Activated CD4-positive, alpha-beta T cell treated with anti-CD3 and anti-CD28 coated beads, Interleukin-2, amount 50 U/mL, for 4 hours (primary cell): Measurements from ENCODE around the gene CACNA2D4.

Experiments
- DNase-seq, 2 experiments: peaks; one replicate each; pipeline ENCODE4 v3.0.0-alpha.2; 2020

The CACNA2D4 gene

GRCh38 chr12:1842905-1843640 is 75.4 kb downstream of the CACNA2D4 start:
- DNase-seq, result no peak

- DNase-seq, result no peak
Observed at GRCh38 chr12:1842183-1842904, 76.1 kb downstream of the CACNA2D4 start.

GRCh38 chr12:1841586-1842182 is 76.8 kb downstream of the CACNA2D4 start:
- DNase-seq, result no peak

GRCh38 chr12:1840981-1841425 is 77.4 kb downstream of the CACNA2D4 start:
- DNase-seq, result no peak

GRCh38 chr12:1839956-1840951 is 78.2 kb downstream of the CACNA2D4 start:
- DNase-seq, result no peak

- DNase-seq, result no peak
Observed at GRCh38 chr12:1839464-1839863, 79.0 kb downstream of the CACNA2D4 start.

GRCh38 chr12:1838994-1839365 is 79.5 kb downstream of the CACNA2D4 start:
- DNase-seq, result no peak

- DNase-seq, result no peak
Observed at GRCh38 chr12:1838205-1838993, 80.1 kb downstream of the CACNA2D4 start.

GRCh38 chr12:1837541-1838204 is 80.8 kb downstream of the CACNA2D4 start:
- DNase-seq, result no peak

- DNase-seq, result no peak
Observed at GRCh38 chr12:1836854-1837421, 81.5 kb downstream of the CACNA2D4 start.

GRCh38 chr12:1836241-1836803 is 82.1 kb downstream of the CACNA2D4 start:
- DNase-seq, result no peak

GRCh38 chr12:1835211-1836131 is 83.0 kb downstream of the CACNA2D4 start:
- no peak for DNase-seq

GRCh38 chr12:1834186-1834925 is 84.1 kb downstream of the CACNA2D4 start:
- DNase-seq, result no peak

- DNase-seq, result no peak
Observed at GRCh38 chr12:1833596-1834028, 84.8 kb downstream of the CACNA2D4 start.

GRCh38 chr12:1832801-1833595 is 85.5 kb downstream of the CACNA2D4 start:
- DNase-seq, result no peak

- DNase-seq, result no peak
Observed at GRCh38 chr12:1830981-1831963, 87.2 kb downstream of the CACNA2D4 start.
